ENCODE results near the gene LTC4S.

GRCh38 chr5:179786861-179787260 is 6.9 kb upstream of the LTC4S start:
- TF ChIP-seq CTCF (IDR thresholded peaks at IDR 0.05; ENCODE audit: low read length) (no peak), EZH2 (IDR thresholded peaks at IDR 0.05; ENCODE audit: borderline replicate concordance, low read length) (no peak)

All from OCI-LY1 (cell line).